Fibroblast of lung (primary cell): Measurements from ENCODE around the gene INTS7.

Source experiments
- EZH2 ChIP-seq: IDR thresholded peaks from 2 replicates; pipeline ENCODE4 v1.5.1; 2012; ENCODE audit warnings: low read length, control low read depth, mild to moderate bottlenecking; ENCODE audit errors: missing control alignments
- TF ChIP-seq, protein P1 (sequence below), 2 donors: IDR thresholded peaks in 1 of 2; conservative IDR thresholded peaks in 1 of 2; 1 replicate in 1 of 2; 2 replicates in 1 of 2; pipeline ENCODE4 v1.5.1; 2011 to 2012; ENCODE audit warnings: low read length in 2 of 2, control low read depth in 1 of 2, inconsistent platforms in 1 of 2, low read depth in 1 of 2, mild to moderate bottlenecking in 1 of 2

DNA sequence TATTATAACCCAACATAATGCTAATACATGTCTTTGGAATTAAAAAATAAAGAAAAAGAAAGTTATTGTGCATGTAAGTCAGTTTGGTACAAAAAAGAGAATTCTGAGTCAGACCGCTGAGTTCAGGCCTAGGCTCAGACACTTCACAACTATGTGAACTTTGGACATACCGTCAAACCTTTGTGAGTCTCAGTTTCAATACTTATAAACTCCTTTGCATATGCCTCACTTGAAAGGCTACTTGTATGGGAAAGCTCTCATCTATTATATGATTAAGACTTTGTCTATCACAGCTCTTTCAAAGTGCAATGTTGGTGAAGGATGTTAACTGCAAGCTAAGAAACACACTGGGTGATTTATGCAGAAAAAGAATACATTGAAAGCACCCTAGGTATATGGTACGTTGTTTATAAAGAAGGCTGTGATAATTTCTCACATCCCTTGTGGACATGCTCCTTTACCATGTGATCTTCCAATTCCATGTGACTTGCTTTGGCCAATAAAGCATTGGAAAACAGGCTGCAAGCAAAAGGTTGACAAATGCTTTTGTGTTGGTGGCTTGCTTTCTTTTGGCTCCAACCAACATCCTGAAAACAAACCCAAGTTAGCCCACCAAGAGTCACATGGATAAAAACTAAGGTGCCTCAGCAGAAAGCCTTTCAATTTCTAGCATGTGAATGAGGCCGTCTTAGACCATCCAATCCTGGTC lies 49.6 kb downstream of the INTS7 start:
- TF ChIP-seq, protein P1, sequence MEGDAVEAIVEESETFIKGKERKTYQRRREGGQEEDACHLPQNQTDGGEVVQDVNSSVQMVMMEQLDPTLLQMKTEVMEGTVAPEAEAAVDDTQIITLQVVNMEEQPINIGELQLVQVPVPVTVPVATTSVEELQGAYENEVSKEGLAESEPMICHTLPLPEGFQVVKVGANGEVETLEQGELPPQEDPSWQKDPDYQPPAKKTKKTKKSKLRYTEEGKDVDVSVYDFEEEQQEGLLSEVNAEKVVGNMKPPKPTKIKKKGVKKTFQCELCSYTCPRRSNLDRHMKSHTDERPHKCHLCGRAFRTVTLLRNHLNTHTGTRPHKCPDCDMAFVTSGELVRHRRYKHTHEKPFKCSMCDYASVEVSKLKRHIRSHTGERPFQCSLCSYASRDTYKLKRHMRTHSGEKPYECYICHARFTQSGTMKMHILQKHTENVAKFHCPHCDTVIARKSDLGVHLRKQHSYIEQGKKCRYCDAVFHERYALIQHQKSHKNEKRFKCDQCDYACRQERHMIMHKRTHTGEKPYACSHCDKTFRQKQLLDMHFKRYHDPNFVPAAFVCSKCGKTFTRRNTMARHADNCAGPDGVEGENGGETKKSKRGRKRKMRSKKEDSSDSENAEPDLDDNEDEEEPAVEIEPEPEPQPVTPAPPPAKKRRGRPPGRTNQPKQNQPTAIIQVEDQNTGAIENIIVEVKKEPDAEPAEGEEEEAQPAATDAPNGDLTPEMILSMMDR (conservative IDR thresholded peaks at IDR 0.05 in 1 of 2, IDR thresholded peaks at IDR 0.05 in 1 of 2; ENCODE audit: low read depth in 1 of 2, low read length in 2 of 2): no peak
- TF ChIP-seq EZH2: no peak
